ACC112 (cell line): ENCODE measurements around the gene SLC25A41.

Experiments
- H2AFZ ChIP-seq: fragments of 200-600 bp; sonication (generic); one replicate; pipeline ENCODE4 v1.6.0; 2017; ENCODE audit warnings: antibody characterized with exemption, low read length; ENCODE audit not compliant: unreplicated experiment
- H3K27ac ChIP-seq: fragments of 200-600 bp; sonication (generic); 2 replicates; pipeline ENCODE4 v1.5.1; 2014; ENCODE audit warnings: low read depth, mild to moderate bottlenecking, antibody characterized with exemption, low read length, moderate library complexity
- H3K27me3 ChIP-seq: fragments of 200-600 bp; sonication (generic); 2 replicates; pipeline ENCODE4 v1.6.1; 2014; ENCODE audit warnings: mild to moderate bottlenecking, antibody characterized with exemption, low read length, moderate library complexity, mixed read lengths; ENCODE audit not compliant: insufficient read depth
- H3K36me3 ChIP-seq: fragments of 200-600 bp; sonication (generic); 2 replicates; pipeline ENCODE4 v1.6.1; 2016; ENCODE audit warnings: mild to moderate bottlenecking, antibody characterized with exemption, low read length, moderate library complexity, mixed read lengths; ENCODE audit not compliant: insufficient read depth
- H3K4me1 ChIP-seq: fragments of 200-600 bp; sonication (generic); one replicate; pipeline ENCODE4 v1.6.1; 2016; ENCODE audit warnings: low read length, mixed read lengths; ENCODE audit not compliant: insufficient read depth, unreplicated experiment, control insufficient read depth
- H3K4me3 ChIP-seq: fragments of 200-600 bp; sonication (generic); 2 replicates; pipeline ENCODE4 v1.5.1; 2014; ENCODE audit warnings: mild to moderate bottlenecking, low read depth, low read length
- H3K79me2 ChIP-seq: fragments of 200-600 bp; sonication (generic); one replicate; pipeline ENCODE4 v1.6.0; 2016; ENCODE audit warnings: low read length; ENCODE audit not compliant: control insufficient read depth, unreplicated experiment, insufficient read depth

The SLC25A41 gene

GRCh38 chr19:6450166-6450565 lies 16.6 kb upstream of the SLC25A41 start:
- Histone ChIP-seq H3K36me3 (no peaks in the 10 kb centered on the region), H3K79me2 (no peaks in the 10 kb centered on the region), H3K4me1 (no peaks in the 10 kb centered on the region), H3K27ac (no peak overlapping the region), H3K27me3 (no peaks in the 10 kb centered on the region), H3K4me3 (no peak overlapping the region), H2AFZ (no peak overlapping the region)

DNA sequence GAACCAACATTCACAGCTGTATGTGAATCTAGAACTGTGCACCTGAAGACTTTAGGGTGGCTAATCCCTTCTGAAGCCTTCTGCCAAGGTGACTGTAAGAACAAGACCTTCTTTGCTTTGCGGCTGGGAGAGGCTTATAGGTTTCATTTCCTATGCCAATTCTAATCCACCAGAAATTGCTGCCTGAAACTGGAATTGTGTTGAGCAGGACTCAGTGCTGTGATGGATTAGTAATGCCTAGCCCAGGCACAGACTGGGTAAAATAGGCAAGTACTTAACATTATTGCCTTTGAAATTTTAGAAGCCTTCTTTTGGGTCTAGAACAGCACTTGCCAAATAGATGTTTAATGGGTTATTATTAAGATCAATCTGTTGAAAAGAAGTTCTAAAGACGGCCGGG lies 14.5 kb upstream of the SLC25A41 start:
- Histone ChIP-seq H3K79me2 (no peaks in the 10 kb centered on the region), H2AFZ (no peak overlapping the region), H3K27me3 (no peaks in the 10 kb centered on the region), H3K36me3 (no peaks in the 10 kb centered on the region), H3K27ac (no peak overlapping the region), H3K4me1 (no peaks in the 10 kb centered on the region), H3K4me3 (no peak overlapping the region)

DNA sequence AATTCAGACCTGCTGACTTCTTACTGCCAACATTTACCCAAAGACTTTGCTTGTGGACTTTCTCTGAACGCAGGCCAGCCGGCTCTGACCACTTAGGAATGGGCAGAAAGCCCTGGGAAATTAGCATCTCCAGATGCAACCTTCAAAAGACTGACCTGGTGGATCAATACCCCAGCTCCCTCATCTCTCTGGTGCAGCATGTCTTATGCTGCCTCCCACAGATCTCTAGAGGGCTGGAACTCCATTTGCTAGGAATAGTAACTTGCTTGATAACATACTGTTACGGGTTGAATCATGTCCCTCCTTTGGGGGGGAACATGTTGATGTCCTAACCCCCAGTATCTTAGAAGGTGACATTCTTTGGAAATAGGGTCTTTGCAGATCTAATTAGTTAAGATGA lies 12.9 kb upstream of the SLC25A41 start:
- H3K4me1 ChIP-seq, result no peaks in the 10 kb centered on the region
- H3K36me3 ChIP-seq, result no peaks in the 10 kb centered on the region
- H2AFZ ChIP-seq, result no peak overlapping the region
- H3K79me2 ChIP-seq, result no peaks in the 10 kb centered on the region
- H3K27me3 ChIP-seq, result no peaks in the 10 kb centered on the region
- no peak overlapping the region for H3K4me3 ChIP-seq
- H3K27ac ChIP-seq, result no peak overlapping the region

DNA sequence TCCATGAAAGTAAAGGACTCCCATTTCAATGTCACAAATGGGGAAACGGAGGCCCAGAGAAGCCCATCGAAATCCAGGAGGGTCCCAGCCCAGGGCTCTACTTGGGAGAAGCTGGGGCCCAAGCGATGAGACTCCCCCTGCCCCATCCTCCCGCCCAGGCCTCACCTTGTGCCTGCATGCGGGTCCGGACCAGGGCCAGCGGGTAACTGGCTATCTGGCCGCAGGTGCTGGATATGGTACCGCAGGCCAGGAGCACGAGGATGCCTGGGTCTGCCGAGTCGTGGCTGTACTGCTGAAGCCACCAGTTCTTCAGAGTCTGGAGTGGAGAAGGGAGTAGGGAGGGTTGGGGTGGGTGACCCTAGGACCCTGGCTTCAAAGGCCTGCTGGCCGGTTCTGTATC lies 10.4 kb upstream of the SLC25A41 start:
- Histone ChIP-seq H3K36me3 (no peaks in the 10 kb centered on the region), H3K27me3 (no peaks in the 10 kb centered on the region), H3K79me2 (no peaks in the 10 kb centered on the region), H3K4me3 (no peak overlapping the region), H3K27ac (no peak overlapping the region), H3K4me1 (no peaks in the 10 kb centered on the region), H2AFZ (no peak overlapping the region)

DNA sequence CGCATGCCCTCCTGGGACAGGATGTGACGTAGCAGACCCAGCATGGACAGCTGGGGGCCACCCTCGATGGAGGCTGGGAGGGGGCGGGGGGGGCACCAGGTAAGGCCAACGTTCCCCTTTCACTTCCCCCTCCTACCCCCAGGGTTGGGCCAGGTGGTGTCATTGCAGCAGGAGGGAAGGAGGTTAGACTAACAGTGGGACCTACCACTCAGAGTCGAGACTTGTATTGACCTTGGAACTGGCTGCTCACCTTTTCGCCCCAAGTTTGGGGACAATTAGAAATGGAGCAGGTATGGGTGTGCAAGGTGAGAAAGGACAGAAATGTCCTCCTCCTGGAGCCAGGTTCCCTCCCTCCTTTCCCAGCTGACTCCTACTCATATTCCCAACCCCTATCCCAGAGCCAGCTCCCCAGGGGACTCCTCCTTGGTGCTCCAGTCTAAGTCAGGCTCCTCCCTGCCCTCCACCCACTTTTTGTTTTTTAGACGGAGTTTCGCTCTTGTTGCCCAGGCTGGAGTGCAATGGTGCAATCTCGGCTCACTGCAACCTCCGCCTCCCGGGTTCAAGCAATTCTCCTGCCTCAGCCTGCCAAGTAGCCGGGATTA lies 8.6 kb upstream of the SLC25A41 start:
- Histone ChIP-seq H3K79me2 (no peaks in the 10 kb centered on the region), H3K4me1 (no peaks in the 10 kb centered on the region), H3K36me3 (no peaks in the 10 kb centered on the region), H2AFZ (no peak overlapping the region), H3K27ac (no peak overlapping the region), H3K4me3 (no peak overlapping the region), H3K27me3 (no peaks in the 10 kb centered on the region)

DNA sequence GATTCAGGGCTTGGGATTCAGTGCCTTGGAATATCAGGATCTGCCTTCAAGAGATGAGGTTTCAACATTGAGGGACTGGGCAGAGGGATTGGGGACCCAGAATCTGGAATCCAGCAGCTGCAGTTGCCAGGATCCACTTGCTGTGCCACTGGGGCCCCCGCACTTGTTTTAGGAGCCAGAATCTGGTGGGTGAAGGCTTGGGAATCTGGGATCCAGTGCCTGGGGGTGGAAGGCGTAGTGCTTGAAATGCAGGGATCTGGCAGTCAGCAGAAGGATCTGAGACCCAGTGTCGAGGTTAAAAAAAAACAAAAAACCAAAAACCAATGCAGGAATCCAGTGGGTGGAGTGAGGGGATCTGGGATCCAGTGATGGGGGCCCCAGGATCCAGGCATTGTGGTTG lies 7.3 kb upstream of the SLC25A41 start:
- H3K27me3 ChIP-seq, result no peaks in the 10 kb centered on the region
- no peak overlapping the region for H3K4me3 ChIP-seq
- no peaks in the 10 kb centered on the region for H3K4me1 ChIP-seq
- H3K27ac ChIP-seq, result no peak overlapping the region
- no peak overlapping the region for H2AFZ ChIP-seq
- H3K79me2 ChIP-seq, result no peaks in the 10 kb centered on the region
- no peaks in the 10 kb centered on the region for H3K36me3 ChIP-seq

GRCh38 chr19:6439743-6440142 lies 6.2 kb upstream of the SLC25A41 start:
- no peak overlapping the region for H3K27ac ChIP-seq
- no peaks in the 10 kb centered on the region for H3K79me2 ChIP-seq
- H3K36me3 ChIP-seq, result no peaks in the 10 kb centered on the region
- H2AFZ ChIP-seq, result no peak overlapping the region
- H3K27me3 ChIP-seq, result no peaks in the 10 kb centered on the region
- H3K4me1 ChIP-seq, result no peaks in the 10 kb centered on the region
- no peak overlapping the region for H3K4me3 ChIP-seq

GRCh38 chr19:6433165-6433564 lies 398 bp downstream of the SLC25A41 start:
- no peaks in the 10 kb centered on the region for H3K36me3 ChIP-seq
- H3K27me3 ChIP-seq, result no peaks in the 10 kb centered on the region
- no peaks in the 10 kb centered on the region for H3K4me1 ChIP-seq
- H3K79me2 ChIP-seq, result no peaks in the 10 kb centered on the region
- H2AFZ ChIP-seq, result no peak overlapping the region
- H3K27ac ChIP-seq, result no peak overlapping the region
- no peak overlapping the region for H3K4me3 ChIP-seq

- Histone ChIP-seq H3K36me3 (no peaks in the 10 kb centered on the region), H3K79me2 (no peaks in the 10 kb centered on the region)
These were observed 1.7 kb downstream of the SLC25A41 start for GRCh38 chr19:6431891-6432290.

GRCh38 chr19:6429419-6430221 lies 3.9 kb downstream of the SLC25A41 start:
- no peak overlapping the region for H3K4me3 ChIP-seq
- no peak overlapping the region for H3K27ac ChIP-seq
- no peaks in the 10 kb centered on the region for H3K36me3 ChIP-seq
- no peaks in the 10 kb centered on the region for H3K79me2 ChIP-seq
- no peak overlapping the region for H2AFZ ChIP-seq
- H3K4me1 ChIP-seq, result peaks cover 5% of the 10 kb centered on the region
- no peaks in the 10 kb centered on the region for H3K27me3 ChIP-seq

More at GRCh38 chr19:6431891-6432290, 1.7 kb downstream of the SLC25A41 start:
- Histone ChIP-seq H3K4me3 (no peak overlapping the region), H3K4me1 (no peaks in the 10 kb centered on the region), H2AFZ (no peak overlapping the region), H3K27ac (no peak overlapping the region), H3K27me3 (no peaks in the 10 kb centered on the region)
